HUES6 (cell line): ENCODE measurements around the gene POLR3H.
A peak's percentile ranks its signal among the peaks of the same experiment; 100 is the strongest.

ENCODE experiments used
- H3K27ac ChIP-seq: 2 replicates; pipeline ENCODE4 v1.7.0; 2013; ENCODE audit warnings: low read depth, mild to moderate bottlenecking, low read length, inconsistent platforms
- H3K27me3 ChIP-seq: 2 replicates; pipeline ENCODE4 v1.6.1; 2013; ENCODE audit warnings: low read length; ENCODE audit not compliant: control insufficient read depth, insufficient read depth
- H3K36me3 ChIP-seq: 2 replicates; pipeline ENCODE4 v1.6.1; 2013; ENCODE audit warnings: low read length; ENCODE audit not compliant: control insufficient read depth, insufficient read depth
- H3K4me1 ChIP-seq: 2 replicates; pipeline ENCODE4 v1.6.1; 2013; ENCODE audit warnings: low read length; ENCODE audit not compliant: control insufficient read depth, insufficient read depth
- H3K4me3 ChIP-seq: 2 replicates; pipeline ENCODE4 v1.5.1; 2013; ENCODE audit warnings: low read depth, low read length
- H3K9ac ChIP-seq: one replicate; pipeline ENCODE4 v1.6.1; 2013; ENCODE audit warnings: mild to moderate bottlenecking, low read length
- H3K9me3 ChIP-seq: 2 replicates; pipeline ENCODE4 v1.6.1; 2013; ENCODE audit warnings: low read depth, low read length; ENCODE audit not compliant: control insufficient read depth, insufficient read depth

POLR3H gene

DNA sequence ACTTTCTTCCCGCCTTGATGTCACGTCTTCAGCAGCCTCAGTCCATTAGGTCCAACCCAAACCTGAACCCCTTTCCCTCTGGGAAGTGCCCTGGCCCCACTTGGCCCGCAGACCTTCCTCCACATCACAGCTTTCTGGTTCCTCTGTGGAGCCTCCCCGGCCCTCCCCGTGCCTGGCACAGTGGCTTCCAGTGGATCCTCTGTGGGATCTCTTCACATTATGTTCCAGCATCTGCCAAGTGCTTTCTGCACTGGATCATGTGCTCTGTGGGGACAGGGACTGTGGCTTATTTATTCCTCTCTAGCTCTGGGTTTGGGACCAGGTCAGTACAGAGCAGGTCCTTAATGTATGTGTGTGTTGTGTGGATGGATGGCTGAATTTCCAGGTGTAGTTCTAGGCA lies 30.9 kb downstream of the POLR3H start:
- Histone ChIP-seq H3K27me3 (no peaks in the 10 kb centered on the region), H3K9me3 (no peaks in the 10 kb centered on the region), H3K27ac (peak overlapping the region; percentile 70), H3K9ac (peak overlapping the region; percentile 36), H3K36me3 (peaks cover 54% of the 10 kb centered on the region), H3K4me3 (0 out of 2 replicates have a peak overlapping the region, but pooled peaks have one; percentile 28), H3K4me1 (peaks cover 17% of the 10 kb centered on the region)

DNA sequence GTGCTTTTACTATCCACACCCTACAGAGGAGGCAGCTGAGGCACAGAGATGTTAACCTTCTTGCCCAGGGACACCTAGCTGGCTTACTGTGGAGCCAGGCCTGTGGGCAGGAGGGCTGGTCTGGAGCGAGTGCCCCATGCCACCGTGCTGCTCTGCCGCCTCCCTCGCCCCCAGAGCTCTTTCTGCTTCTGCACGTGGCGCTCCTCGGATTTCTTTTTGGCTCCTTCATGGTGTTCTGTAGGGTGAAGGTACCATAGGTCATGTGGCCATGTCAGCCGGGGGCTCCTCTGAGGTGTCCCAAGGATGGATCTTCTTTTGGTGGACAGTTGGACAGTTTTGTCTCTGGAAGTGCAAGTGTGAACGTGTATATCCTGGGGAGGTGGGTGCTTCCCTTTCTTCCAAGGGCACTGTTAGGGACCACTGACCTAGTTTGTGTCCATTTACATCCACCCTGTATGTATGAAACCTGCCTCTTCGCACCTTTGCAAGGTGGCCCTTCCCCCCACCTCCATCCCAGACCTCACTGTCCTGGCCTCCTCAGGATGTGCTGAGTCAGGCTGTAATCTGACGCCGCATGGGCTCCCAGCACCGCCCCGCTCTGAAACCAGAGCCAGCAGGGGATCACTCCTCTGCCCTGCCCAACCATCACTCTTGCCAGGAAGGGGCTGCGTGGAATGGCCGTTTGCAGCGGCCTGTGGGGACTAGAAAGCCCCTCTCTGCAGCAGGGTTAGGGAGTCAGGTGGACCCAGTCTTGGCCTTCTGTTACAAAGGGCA lies 31.7 kb downstream of the POLR3H start:
- H3K4me1 ChIP-seq, result peaks cover 17% of the 10 kb centered on the region
- H3K4me3 ChIP-seq, result peak overlapping the region; percentile 28
- H3K9me3 ChIP-seq, result no peaks in the 10 kb centered on the region
- H3K27me3 ChIP-seq, result no peaks in the 10 kb centered on the region
- peaks cover 57% of the 10 kb centered on the region for H3K36me3 ChIP-seq
- H3K27ac ChIP-seq, result peak overlapping the region; percentile 70
- H3K9ac ChIP-seq, result peak overlapping the region; percentile 36

DNA sequence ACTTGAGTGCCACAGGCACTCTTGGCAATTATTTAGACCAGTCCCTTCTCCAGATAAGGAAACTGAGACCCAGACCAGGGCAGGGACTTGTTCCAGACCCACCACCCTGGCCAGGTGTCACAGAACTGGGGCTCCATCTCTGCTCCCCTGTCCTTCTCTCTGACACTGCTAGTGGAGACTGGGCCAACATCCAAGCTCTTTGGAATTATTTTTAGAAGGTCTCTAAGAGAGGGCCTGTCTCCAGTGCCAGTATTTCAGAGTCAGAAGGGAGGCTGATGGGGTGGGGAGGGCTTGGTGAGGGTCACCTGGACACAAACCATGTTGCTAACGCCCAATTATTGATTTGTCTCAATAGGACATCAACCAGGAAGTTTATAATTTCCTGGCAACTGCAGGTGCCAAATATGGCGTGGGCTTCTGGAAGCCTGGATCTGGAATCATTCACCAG lies 32.7 kb downstream of the POLR3H start:
- no peak overlapping the region for H3K4me3 ChIP-seq
- peaks cover 17% of the 10 kb centered on the region for H3K4me1 ChIP-seq
- H3K36me3 ChIP-seq, result peaks cover 60% of the 10 kb centered on the region
- H3K27me3 ChIP-seq, result no peaks in the 10 kb centered on the region
- no peak overlapping the region for H3K27ac ChIP-seq
- H3K9me3 ChIP-seq, result no peaks in the 10 kb centered on the region
- no peak overlapping the region for H3K9ac ChIP-seq

DNA sequence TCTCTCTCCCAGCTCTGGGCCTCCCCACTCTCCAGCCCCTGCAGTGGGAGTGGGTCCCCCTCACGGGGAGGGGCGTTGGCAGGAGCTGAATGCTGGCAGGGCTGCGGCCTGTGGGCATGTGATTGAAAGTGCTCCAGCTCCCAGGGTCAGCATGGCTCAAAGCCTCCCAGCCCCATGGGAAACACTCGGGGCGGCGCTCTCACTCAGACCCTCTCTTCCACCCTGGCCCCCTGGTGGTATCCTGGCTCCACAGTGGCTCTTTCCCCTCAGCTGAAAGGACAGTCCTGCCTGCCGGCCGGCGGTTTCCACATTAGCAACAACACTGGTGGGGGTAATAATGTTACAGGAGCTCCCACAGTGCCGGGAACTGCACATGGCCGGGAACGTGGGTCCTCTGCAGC lies 35.5 kb downstream of the POLR3H start:
- Histone ChIP-seq H3K4me1 (peaks cover 17% of the 10 kb centered on the region), H3K4me3 (no peak overlapping the region), H3K36me3 (peaks cover 34% of the 10 kb centered on the region), H3K27ac (0 out of 2 replicates have a peak overlapping the region, but pooled peaks have one; percentile 26), H3K9me3 (no peaks in the 10 kb centered on the region), H3K27me3 (no peaks in the 10 kb centered on the region), H3K9ac (no peak overlapping the region)

DNA sequence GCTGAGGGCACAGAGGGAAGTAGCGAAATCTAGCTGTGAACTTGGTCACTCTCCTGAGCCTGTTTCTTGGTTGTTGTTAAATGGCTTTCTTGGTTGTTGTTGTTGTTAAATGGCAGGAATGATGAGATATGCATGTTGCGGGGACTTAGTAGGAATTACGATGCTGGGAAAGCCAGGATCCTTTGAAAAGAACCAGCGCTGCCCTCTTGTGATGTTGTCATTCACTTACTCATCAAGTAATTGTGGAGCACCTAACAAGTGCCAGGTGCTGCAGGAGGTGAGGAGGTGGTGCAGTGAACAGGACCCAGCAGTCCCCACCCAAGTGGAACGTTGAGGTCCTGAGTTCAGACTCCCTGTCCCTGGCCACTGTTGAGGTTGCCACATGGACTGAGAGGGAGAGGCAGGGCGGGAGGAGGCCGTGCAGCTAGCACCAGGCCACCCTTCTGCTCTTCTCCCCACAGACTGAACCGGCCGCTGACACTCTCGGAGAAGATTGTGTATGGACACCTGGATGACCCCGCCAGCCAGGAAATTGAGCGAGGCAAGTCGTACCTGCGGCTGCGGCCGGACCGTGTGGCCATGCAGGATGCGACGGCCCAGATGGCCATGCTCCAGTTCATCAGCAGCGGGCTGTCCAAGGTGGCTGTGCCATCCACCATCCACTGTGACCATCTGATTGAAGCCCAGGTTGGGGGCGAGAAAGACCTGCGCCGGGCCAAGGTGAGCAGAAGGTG lies 36.8 kb downstream of the POLR3H start:
- Histone ChIP-seq H3K36me3 (peaks cover 29% of the 10 kb centered on the region), H3K4me1 (peaks cover 6% of the 10 kb centered on the region), H3K27me3 (no peaks in the 10 kb centered on the region), H3K9me3 (no peaks in the 10 kb centered on the region), H3K4me3 (no peak overlapping the region), H3K27ac (no peak overlapping the region), H3K9ac (no peak overlapping the region)

DNA sequence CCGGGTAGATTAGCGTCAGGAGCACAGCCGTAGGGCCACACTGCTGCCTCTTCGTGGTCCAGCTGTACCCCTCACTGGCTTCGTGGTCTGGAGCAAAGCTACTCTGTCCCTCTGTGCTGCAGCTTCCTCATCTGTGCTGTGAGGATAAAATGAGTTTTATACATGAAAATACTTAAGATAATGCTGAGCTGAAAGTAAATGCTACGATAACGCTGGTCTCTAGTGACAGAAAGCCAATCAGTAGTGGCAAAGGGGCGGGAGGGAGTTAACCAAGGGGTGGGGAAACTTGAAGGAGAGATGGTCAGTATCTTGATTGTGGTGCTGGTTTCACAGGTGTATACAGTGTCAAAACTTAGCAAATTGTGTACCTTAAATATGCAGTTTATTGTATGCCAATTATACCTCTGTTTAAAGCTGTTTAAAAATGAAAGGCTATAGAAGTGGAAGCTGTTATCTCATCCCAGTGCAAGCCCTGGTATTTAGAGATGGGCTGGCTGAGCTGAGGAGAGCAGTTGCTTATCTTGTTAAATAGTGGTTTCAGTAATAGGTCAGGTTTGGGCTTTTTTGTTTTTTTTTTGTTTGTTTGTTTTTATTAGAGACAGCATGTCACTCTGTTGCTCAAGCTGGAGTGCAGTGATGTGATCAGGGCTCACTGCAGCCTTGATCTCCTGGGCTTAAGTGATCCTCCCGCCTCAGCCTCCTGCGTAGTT lies 38.6 kb downstream of the POLR3H start:
- no peak overlapping the region for H3K9ac ChIP-seq
- H3K4me1 ChIP-seq, result no peaks in the 10 kb centered on the region
- H3K27me3 ChIP-seq, result no peaks in the 10 kb centered on the region
- H3K36me3 ChIP-seq, result peaks cover 39% of the 10 kb centered on the region
- H3K27ac ChIP-seq, result no peak overlapping the region
- H3K4me3 ChIP-seq, result no peak overlapping the region
- no peaks in the 10 kb centered on the region for H3K9me3 ChIP-seq

DNA sequence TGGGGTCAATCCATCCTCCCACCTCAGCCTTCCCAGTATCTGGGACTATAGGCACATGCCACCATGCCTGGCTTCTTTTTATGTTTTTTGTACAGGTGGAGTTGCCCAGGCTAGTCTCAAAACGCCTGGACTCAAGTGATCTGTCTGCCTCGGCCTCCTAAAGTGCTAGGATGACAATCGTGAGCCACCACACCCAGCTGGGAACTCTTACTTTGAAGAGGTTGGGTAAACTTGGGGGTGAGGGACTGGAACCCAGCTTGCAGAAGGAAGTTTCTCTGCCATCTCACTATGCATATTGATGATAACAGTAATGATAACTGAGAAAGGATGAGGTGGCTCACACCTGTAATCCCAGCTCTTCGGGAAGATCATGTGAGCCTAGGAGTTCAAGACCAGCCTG lies 39.5 kb downstream of the POLR3H start:
- Histone ChIP-seq H3K9me3 (no peaks in the 10 kb centered on the region), H3K27ac (no peak overlapping the region), H3K4me3 (no peak overlapping the region), H3K9ac (no peak overlapping the region), H3K27me3 (no peaks in the 10 kb centered on the region), H3K36me3 (peaks cover 41% of the 10 kb centered on the region), H3K4me1 (no peaks in the 10 kb centered on the region)

DNA sequence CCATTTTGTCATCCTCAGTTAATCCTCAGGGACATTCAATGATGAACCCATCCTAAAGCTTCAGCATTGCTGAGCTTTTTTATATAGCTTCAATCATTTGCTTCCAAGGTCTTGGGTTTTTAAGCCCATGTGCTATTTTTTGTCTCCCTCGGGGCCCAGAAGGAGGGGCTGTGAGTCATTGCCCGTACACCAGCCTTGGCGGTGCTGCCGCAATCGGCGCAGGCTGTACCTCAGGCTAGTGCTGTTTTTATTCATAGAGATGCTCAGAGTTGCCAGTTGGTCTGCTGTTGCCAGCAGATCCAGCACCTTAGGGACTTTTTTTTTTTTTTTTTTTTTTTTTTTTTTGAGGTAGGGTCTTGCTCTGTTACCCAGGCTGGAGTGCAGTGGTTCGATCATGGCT lies 39.9 kb downstream of the POLR3H start:
- no peak overlapping the region for H3K9ac ChIP-seq
- H3K4me3 ChIP-seq, result no peak overlapping the region
- no peaks in the 10 kb centered on the region for H3K9me3 ChIP-seq
- no peaks in the 10 kb centered on the region for H3K4me1 ChIP-seq
- H3K27me3 ChIP-seq, result no peaks in the 10 kb centered on the region
- peaks cover 45% of the 10 kb centered on the region for H3K36me3 ChIP-seq
- H3K27ac ChIP-seq, result no peak overlapping the region

DNA sequence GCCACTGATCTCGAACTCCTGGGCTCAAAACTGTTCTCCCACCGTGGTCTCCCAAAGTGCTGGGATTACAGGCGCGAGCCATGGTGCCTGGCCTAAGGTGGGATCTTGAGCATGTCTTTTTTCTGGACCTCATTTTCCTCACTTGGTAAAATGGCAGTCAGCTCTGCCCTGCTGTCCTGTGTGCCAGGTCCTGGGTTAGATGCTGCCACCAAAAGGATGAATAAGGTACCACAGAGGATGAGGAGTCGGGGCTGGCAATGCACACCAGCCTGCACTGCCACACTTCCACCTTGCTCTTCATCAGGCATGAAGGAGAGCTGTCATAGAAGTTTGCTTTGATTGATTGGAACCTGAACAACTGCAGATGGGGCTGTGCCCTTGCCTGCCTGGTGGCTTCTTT lies 43.1 kb downstream of the POLR3H start:
- Histone ChIP-seq H3K27me3 (no peaks in the 10 kb centered on the region), H3K9ac (no peak overlapping the region), H3K4me3 (no peak overlapping the region), H3K4me1 (no peaks in the 10 kb centered on the region), H3K27ac (no peak overlapping the region), H3K36me3 (peaks cover 24% of the 10 kb centered on the region), H3K9me3 (no peaks in the 10 kb centered on the region)

DNA sequence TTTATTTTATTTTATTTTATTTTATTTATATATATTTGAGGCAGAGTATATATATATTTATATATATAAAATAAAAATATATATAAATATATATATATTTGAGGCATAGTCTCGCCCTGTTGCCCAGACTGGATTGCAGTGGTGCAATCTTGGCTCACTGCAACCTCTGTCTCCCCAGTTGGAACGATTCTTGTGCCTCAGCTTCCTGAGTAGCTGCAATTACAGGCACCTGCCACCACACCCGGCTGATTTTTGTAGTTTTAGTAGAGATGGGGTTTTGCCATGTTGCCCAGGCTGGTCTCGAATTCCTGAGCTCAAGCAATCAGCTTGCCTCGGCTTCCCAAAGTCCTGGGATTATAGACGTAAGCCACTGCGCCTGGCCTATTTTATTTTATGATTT lies 44.0 kb downstream of the POLR3H start:
- Histone ChIP-seq H3K36me3 (peaks cover 24% of the 10 kb centered on the region), H3K27ac (no peak overlapping the region), H3K4me1 (no peaks in the 10 kb centered on the region), H3K9me3 (no peaks in the 10 kb centered on the region), H3K27me3 (no peaks in the 10 kb centered on the region), H3K9ac (no peak overlapping the region), H3K4me3 (no peak overlapping the region)
